MM.1S (cell line): ENCODE measurements around the gene GRN.
"Not testable (repeated sequence)": the region's sequence is repeated elsewhere in the genome, so short reads cannot be mapped to it uniquely, and the experiment has no call there.

ENCODE experiments used
- DNase-seq: peaks from one replicate; pipeline ENCODE4 v3.0.0-alpha.2; 2015
- H2AFZ ChIP-seq: fragments of 300-600 bp; sonication (generic); 2 replicates; pipeline ENCODE4 v1.6.0; 2016; ENCODE audit warnings: antibody characterized with exemption, low read length
- H3F3A ChIP-seq: fragments of 300-600 bp; sonication (generic); 2 replicates; pipeline ENCODE4 v1.6.1; 2016; ENCODE audit warnings: mild to moderate bottlenecking, antibody characterized with exemption, low read length, moderate library complexity, mixed read lengths; ENCODE audit not compliant: insufficient read depth
- H3K27ac ChIP-seq: fragments of 300-600 bp; sonication (generic); 2 replicates; pipeline ENCODE4 v1.5.1; 2016; ENCODE audit warnings: mild to moderate bottlenecking, low read length
- H3K27me3 ChIP-seq: fragments of 300-600 bp; sonication (generic); replicated peaks from 2 replicates; pipeline ENCODE4 v1.6.0; 2016; ENCODE audit warnings: low read length; ENCODE audit not compliant: insufficient read depth
- H3K36me3 ChIP-seq: fragments of 300-600 bp; sonication (generic); replicated peaks from 2 replicates; pipeline ENCODE4 v1.6.1; 2016; ENCODE audit warnings: mild to moderate bottlenecking, low read length, mixed read lengths; ENCODE audit not compliant: insufficient read depth
- H3K4me1 ChIP-seq: fragments of 300-600 bp; sonication (generic); 2 replicates; pipeline ENCODE4 v1.6.1; 2016; ENCODE audit warnings: low read length, mixed read lengths
- H3K4me2 ChIP-seq: fragments of 300-600 bp; sonication (generic); 2 replicates; pipeline ENCODE4 v1.6.0; 2016; ENCODE audit warnings: low read depth, low read length
- H3K4me3 ChIP-seq: fragments of 300-600 bp; sonication (generic); 2 replicates; pipeline ENCODE4 v1.5.1; 2016; ENCODE audit warnings: low read length, mixed read lengths
- H3K79me2 ChIP-seq: fragments of 300-600 bp; sonication (generic); 2 replicates; pipeline ENCODE4 v1.6.1; 2016; ENCODE audit warnings: mixed run types, low read length, mixed read lengths
- H3K9ac ChIP-seq: fragments of 300-600 bp; sonication (generic); 2 replicates; pipeline ENCODE4 v1.6.1; 2016; ENCODE audit warnings: low read length, mixed read lengths
- H3K9me2 ChIP-seq: fragments of 300-600 bp; sonication (generic); replicated peaks from 2 replicates; pipeline ENCODE4 v1.6.1; 2016; ENCODE audit warnings: mild to moderate bottlenecking, low read length, mixed read lengths; ENCODE audit not compliant: insufficient read depth
- H3K9me3 ChIP-seq: fragments of 300-600 bp; sonication (generic); replicated peaks from 2 replicates; pipeline ENCODE4 v1.6.1; 2016; ENCODE audit warnings: mild to moderate bottlenecking, low read length, mixed read lengths; ENCODE audit not compliant: insufficient read depth
- H4K20me1 ChIP-seq: fragments of 300-600 bp; sonication (generic); 2 replicates; pipeline ENCODE4 v1.6.1; 2016; ENCODE audit warnings: mild to moderate bottlenecking, low read length, moderate library complexity, mixed read lengths; ENCODE audit not compliant: insufficient read depth
- EZH2 ChIP-seq: fragments of 300-600 bp; sonication (generic); optimal IDR thresholded peaks from 2 replicates; pipeline ENCODE3; 2017; ENCODE audit warnings: low read depth, mild to moderate bottlenecking, antibody characterized with exemption, low read length, mixed read lengths
- EZH2phosphoT487 ChIP-seq: fragments of 300-600 bp; sonication (generic); IDR thresholded peaks from 2 replicates; pipeline ENCODE4 v1.6.1; 2018; ENCODE audit warnings: antibody characterized with exemption, low read length
- TF ChIP-seq, protein P1 (sequence below): fragments of 300-600 bp; sonication (generic); IDR thresholded peaks from 2 replicates; pipeline ENCODE4 v1.5.1; 2016; ENCODE audit warnings: antibody characterized with exemption, low read length, mixed read lengths

The GRN gene

DNA sequence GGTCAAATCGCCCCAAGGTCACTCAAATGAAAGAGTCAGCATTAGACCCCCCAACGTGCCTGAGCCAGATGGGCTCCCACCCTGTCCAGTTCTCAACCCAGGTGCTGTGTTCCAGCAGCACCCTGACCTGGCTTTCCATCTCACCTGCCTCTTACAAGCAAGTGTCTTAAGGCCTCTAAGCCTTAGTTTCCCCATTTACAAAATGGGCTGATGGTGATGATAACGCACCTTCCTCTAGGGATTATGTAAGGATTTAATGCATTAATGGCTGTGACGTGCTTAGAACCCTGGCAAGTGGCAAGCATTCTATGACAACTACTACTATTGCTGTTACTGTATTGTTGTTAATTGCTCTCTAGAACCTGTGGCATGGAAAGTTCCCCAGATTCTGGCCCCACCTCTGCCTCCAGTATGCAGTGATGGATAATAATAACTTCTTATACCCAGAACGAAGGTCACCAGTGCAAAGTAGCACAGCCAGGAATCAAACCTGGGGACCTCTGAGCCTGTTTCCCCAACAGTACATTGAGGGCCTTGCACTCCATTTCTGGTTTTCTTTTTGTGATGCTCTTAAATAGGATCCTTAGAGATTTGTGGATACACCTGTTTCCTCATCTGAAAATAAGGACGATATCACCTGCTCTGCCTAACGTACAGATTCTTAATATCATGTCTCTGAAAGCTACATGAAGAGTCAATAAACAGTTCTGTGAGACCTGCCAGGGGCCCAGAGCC, 17.2 kb upstream of the GRN start:
- H3K27ac ChIP-seq = no peak overlapping the region
- peaks cover 21% of the 10 kb centered on the region for H3F3A ChIP-seq
- no peak for TF ChIP-seq EZH2
- TF ChIP-seq EZH2phosphoT487 = no peak
- TF ChIP-seq, protein P1, sequence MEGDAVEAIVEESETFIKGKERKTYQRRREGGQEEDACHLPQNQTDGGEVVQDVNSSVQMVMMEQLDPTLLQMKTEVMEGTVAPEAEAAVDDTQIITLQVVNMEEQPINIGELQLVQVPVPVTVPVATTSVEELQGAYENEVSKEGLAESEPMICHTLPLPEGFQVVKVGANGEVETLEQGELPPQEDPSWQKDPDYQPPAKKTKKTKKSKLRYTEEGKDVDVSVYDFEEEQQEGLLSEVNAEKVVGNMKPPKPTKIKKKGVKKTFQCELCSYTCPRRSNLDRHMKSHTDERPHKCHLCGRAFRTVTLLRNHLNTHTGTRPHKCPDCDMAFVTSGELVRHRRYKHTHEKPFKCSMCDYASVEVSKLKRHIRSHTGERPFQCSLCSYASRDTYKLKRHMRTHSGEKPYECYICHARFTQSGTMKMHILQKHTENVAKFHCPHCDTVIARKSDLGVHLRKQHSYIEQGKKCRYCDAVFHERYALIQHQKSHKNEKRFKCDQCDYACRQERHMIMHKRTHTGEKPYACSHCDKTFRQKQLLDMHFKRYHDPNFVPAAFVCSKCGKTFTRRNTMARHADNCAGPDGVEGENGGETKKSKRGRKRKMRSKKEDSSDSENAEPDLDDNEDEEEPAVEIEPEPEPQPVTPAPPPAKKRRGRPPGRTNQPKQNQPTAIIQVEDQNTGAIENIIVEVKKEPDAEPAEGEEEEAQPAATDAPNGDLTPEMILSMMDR = no peak
- peaks cover 15% of the 10 kb centered on the region for H3K79me2 ChIP-seq
- no peaks in the 10 kb centered on the region for H3K27me3 ChIP-seq
- no peak overlapping the region for H3K4me3 ChIP-seq
- no peak for DNase-seq
- H4K20me1 ChIP-seq = no peaks in the 10 kb centered on the region
- no peaks in the 10 kb centered on the region for H3K9me3 ChIP-seq
- no peak overlapping the region for H3K4me2 ChIP-seq
- H3K4me1 ChIP-seq = peaks cover 7% of the 10 kb centered on the region
- H3K9me2 ChIP-seq = no peaks in the 10 kb centered on the region
- H3K9ac ChIP-seq = no peak overlapping the region
- no peaks in the 10 kb centered on the region for H3K36me3 ChIP-seq
- no peak overlapping the region for H2AFZ ChIP-seq

DNA sequence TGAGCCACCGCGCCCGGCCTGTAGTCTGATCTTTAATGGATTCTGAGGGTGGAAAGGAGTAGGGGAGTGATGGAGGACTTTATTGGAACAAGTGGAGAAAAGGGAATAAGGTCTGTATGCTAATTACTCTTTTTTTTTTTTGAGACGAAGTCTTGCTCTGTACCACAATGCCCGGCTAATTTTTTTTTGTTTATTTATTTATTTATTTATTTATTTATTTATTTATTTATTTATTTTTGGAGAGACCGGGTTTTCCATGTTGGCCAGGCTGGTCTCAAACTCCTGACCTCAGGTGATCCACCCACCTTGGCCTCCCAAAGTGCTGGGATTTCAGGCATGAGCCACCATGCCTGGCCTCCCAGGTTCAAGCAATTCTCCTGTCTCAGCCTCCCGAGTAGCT, 15.6 kb upstream of the GRN start:
- not testable (repeated sequence) for H4K20me1 ChIP-seq, H2AFZ ChIP-seq, H3K36me3 ChIP-seq, H3K9me2 ChIP-seq, DNase-seq, H3K27ac ChIP-seq, H3K9me3 ChIP-seq, H3K4me2 ChIP-seq, H3K27me3 ChIP-seq, H3K4me3 ChIP-seq, H3K79me2 ChIP-seq, H3K9ac ChIP-seq, H3K4me1 ChIP-seq
- H3F3A ChIP-seq = peaks cover 21% of the 10 kb centered on the region

DNA sequence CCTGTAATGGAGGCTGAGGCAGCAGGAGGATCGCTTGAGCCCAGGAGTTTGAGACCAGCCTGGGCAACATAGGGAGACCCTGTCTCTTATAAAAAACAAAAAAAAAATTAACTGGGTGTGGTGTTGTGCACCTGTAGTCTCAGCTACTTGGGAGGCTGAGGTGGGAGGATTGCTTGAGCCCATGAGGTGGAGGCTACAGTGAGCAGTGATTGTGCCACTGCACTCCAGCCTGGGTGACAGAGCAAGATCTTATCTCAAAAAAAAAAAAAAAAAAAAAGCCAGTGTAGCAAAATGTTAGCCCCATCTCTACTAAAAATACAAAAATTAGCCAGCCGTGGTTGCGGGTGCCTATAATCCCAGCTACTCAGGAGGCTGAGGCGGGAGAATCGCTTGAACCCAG, 14.8 kb upstream of the GRN start:
- not testable (repeated sequence) for H4K20me1 ChIP-seq, H3K4me3 ChIP-seq, DNase-seq, H3K9me2 ChIP-seq, H3K27me3 ChIP-seq, H3K27ac ChIP-seq, H3K79me2 ChIP-seq, H3K4me1 ChIP-seq, H3K9me3 ChIP-seq, H3K9ac ChIP-seq, H2AFZ ChIP-seq, H3K36me3 ChIP-seq, H3K4me2 ChIP-seq
- peaks cover 16% of the 10 kb centered on the region for H3F3A ChIP-seq

DNA sequence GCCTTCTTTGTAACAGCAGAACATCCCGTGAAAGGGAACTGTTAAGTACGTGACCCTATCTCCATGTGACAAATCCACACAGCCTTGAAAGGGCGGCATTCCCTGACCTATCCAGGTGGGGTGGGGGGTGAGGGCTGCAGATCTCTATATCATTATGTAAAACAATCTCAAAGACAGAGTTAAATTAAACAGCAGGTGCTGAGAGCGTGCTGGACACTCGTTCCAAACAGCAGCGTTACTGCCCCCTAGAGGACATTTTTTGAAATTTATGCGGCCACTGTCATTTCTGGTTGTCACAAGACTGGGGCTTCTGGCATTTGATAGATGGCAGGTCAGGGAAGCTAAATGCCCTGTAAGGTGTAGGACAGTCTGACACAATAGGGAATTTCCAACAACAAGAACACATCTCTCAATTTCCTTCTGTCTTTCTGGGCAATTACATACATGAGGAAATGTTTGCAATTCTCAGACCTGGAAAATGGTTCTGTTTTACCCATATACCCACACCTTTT, 13.8 kb upstream of the GRN start:
- Histone ChIP-seq H3K27me3 (no peaks in the 10 kb centered on the region), H3K4me3 (no peak overlapping the region), H3F3A (peaks cover 6% of the 10 kb centered on the region; the same call in 1 of the 2 replicates), H3K9ac (no peak overlapping the region), H4K20me1 (no peaks in the 10 kb centered on the region), H3K9me2 (no peaks in the 10 kb centered on the region), H3K4me2 (peak overlapping the region; percentile 14; the same call in 1 of the 2 replicates), H3K36me3 (no peaks in the 10 kb centered on the region), H3K9me3 (no peaks in the 10 kb centered on the region), H2AFZ (peak overlapping the region; percentile 88), H3K79me2 (no peaks in the 10 kb centered on the region), H3K27ac (no peak overlapping the region), H3K4me1 (peaks cover 4% of the 10 kb centered on the region; the same call in 1 of the 2 replicates)
- TF ChIP-seq EZH2phosphoT487 (no peak), EZH2 (no peak)
- TF ChIP-seq, protein P1 = peak; percentile 87
- peak; percentile 90 for DNase-seq
